Pancreas (tissue), 10 donors: ENCODE results near the gene VGLL4. TPM values are rescaled to one million over a fixed set of nuclear protein-coding genes. Genes with fewer than 3 reads are reported as not detected.

Experiments used
- ATAC-seq, 4 donors: fragments of 200-7000 bp; cut with Tn5 transposase; one replicate each; pipeline versions ENCODE4 v1.8.0 to v1.9.1; 2020; ENCODE audit warnings: mild to moderate bottlenecking in 4 of 4, moderate library complexity in 4 of 4
- DNase-seq, 6 donors: peaks; one replicate each; pipeline ENCODE4 v3.0.0-alpha.2; 2020
- FAIRE-seq: peaks from 2 replicates; lab custom pipeline; 2012; peaks lifted over from hg19 to GRCh38; lab: Jason Lieb, UNC
- H3K27ac ChIP-seq, 4 donors: fragments of 200-600 bp; sonication (generic); 1 replicate in 3 of 4; 2 replicates in 1 of 4; pipeline versions ENCODE4 v1.5.0 to v1.8.0; 2020
- H3K27me3 ChIP-seq, 4 donors: fragments of 200-600 bp; one replicate each; pipeline ENCODE4 v1.8.0; 2021
- H3K36me3 ChIP-seq, 3 donors: fragments of 200-600 bp; sonication (generic) in 1 of 3; one replicate each; pipeline versions ENCODE4 v1.5.0 to v1.8.0; 2020 to 2021
- H3K4me1 ChIP-seq, 3 donors: fragments of 200-600 bp; one replicate each; pipeline ENCODE4 v1.8.0; 2021
- H3K4me3 ChIP-seq, 4 donors: fragments of 200-600 bp; sonication (generic) in 2 of 4; one replicate each; pipeline versions ENCODE4 v1.5.0 to v1.8.0; 2020 to 2021
- H3K9me3 ChIP-seq, 4 donors: fragments of 200-600 bp; one replicate each; pipeline ENCODE4 v1.8.0; 2021
- WGBS, 2 donors: extraction: QIAGEN DNeasy Blood & Tissue Kit; methylation state at CpG; one replicate each; pipeline ENCODE4 v1.1.7; 2013; 5-methylcytosine and 5-hydroxymethylcytosine counted together
- intact Hi-C, 3 donors: fragments of 100-400 bp; cut with DNase I; formaldehyde crosslinking; loops; one replicate each; pipeline versions ENCODE4 v1.11.1 to v1.14.2; 2022
- polyA plus RNA-seq, 2 donors: library from polyadenylated mRNA; stranded (reverse); fragments of 200-250 nt; gene quantifications; one replicate each; pipeline ENCODE4 v1.2.3, GENCODE V29; 2013
- total RNA-seq, 6 donors: library from RNA; stranded (reverse); fragmentation: NEBNext Ultra II Directional in 4 of 6; extraction: Animal tissue kit (Norgen Biotek cat#: 25700) in 4 of 6; gene quantifications; one replicate each; pipeline versions ENCODE4 v1.2.1 to v1.2.4, GENCODE V29; 2021 to 2023
- TF ChIP-seq, protein P1 (sequence below), 4 donors: fragments of 200-600 bp; sonication (generic) in 3 of 4; IDR thresholded peaks; one replicate each; pipeline versions ENCODE4 v1.5.0 to v1.8.0; 2021; ENCODE audit warnings: antibody characterized with exemption in 4 of 4
- donor health status: healthy with polysubstance abuse.
- donor health status: DM: no; HTN: no; CAD: no; lungs with moderate emphysema.
- donor health status: DM: no; HTN: no; CAD: no.
- donor health status: control.
- donor health status: control.
- donor health status: Bipolar disorder and iron deficiency.
- donor health status: DM: yes; HTN: yes; CAD: no.
- donor health status: DM: no; HTN: no; CAD: no.
- donor health status: DM: no; HTN: no; CAD: no.
- donor health status: DM: yes; HTN: yes; CAD: no.

Gene VGLL4
- total and polyA plus RNA-seq, 8 donors = 17.3 to 47.8 (median 22.0) TPM

DNA sequence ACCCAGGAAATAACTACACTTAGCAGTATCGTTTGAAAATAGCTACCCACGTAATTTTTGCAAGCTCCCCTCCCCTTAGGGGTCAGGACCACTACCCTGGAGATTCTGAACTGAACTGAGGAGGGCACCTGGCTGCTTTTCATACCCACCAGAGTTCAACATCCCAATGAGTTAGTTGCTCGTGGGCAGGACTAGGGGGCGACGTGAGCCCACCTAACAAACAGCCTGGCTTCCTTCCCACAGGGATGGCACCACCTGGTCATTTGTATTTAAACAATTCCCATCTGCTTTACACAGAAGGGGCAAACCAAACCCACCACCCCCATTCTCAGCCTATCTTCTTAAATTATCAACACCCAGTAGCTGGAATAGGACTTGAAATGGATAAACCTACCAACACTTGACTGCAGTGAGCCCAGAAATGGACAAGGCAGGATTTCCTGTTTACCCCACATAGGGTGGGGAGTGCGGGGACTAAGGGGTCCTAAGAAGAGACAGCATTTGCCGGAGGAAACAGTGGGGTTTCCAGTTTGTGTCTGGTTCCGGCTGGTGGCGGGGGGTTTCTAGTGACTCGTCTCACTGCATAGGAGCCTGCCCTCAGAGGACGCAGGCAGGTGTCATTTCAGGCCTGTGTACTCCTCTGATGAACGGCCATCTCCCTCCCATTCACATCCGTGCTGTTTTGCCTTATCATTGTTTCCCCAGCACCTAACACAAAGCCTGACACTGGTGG is 11.6 kb upstream of the VGLL4 start:
- 76% methylated on average over 13 of the region's 13 CpGs for WGBS, 2 donors
- no peak for FAIRE-seq
- Histone ChIP-seq H3K27me3 (no peaks in the 10 kb centered on the region), H3K4me1 (peaks cover 4 to 20% (median 17%) of the 10 kb centered on the region in 3 donors), H3K9me3 (no peaks in the 10 kb centered on the region), H3K36me3 (no peaks in the 10 kb centered on the region), H3K27ac (no peak overlapping the region), H3K4me3 (no peak overlapping the region)
- intact Hi-C loops = loop anchor here in 2 of 3 donors (5.0 to 10.0 kb wide), 3 partner anchors 149 to 278 kb away; no protein-coding TSS in a partner anchor
- TF ChIP-seq, protein P1, sequence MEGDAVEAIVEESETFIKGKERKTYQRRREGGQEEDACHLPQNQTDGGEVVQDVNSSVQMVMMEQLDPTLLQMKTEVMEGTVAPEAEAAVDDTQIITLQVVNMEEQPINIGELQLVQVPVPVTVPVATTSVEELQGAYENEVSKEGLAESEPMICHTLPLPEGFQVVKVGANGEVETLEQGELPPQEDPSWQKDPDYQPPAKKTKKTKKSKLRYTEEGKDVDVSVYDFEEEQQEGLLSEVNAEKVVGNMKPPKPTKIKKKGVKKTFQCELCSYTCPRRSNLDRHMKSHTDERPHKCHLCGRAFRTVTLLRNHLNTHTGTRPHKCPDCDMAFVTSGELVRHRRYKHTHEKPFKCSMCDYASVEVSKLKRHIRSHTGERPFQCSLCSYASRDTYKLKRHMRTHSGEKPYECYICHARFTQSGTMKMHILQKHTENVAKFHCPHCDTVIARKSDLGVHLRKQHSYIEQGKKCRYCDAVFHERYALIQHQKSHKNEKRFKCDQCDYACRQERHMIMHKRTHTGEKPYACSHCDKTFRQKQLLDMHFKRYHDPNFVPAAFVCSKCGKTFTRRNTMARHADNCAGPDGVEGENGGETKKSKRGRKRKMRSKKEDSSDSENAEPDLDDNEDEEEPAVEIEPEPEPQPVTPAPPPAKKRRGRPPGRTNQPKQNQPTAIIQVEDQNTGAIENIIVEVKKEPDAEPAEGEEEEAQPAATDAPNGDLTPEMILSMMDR (IDR thresholded peaks at IDR 0.05) = no peak
- ATAC-seq = no peak
- DNase-seq = no peak

DNA sequence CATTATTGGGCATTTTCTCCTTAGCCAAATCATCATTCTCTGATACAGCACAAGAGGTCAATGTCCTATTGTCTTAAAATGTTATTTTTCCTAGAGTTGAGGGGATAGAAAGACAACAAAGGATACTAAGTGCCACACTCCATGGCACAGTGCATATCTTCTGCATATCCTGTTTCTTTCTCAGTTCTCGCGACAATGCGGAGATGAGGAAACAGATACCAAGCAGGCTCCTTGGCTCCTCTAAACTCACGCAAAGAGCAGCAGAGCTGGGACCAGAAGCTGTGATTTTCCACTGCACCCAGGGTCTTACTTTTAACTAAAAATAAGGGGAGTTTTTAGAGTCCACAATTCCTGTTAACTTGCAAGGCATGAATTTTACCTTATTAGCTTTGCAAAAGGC is 10.5 kb upstream of the VGLL4 start:
- no peaks in the 10 kb centered on the region for H3K9me3 ChIP-seq
- H3K4me1 ChIP-seq = peaks cover 3 to 12% (median 12%) of the 10 kb centered on the region in 3 donors
- ATAC-seq (no peak), DNase-seq (no peak), FAIRE-seq (no peak)
- H3K4me3 ChIP-seq = no peak overlapping the region
- intact Hi-C loops = loop anchor here in 2 of 3 donors (10.0 kb wide), 2 partner anchors 151 to 269 kb away; no protein-coding TSS in a partner anchor
- H3K27ac ChIP-seq = no peak overlapping the region
- TF ChIP-seq, protein P1 (IDR thresholded peaks at IDR 0.05) = no peak
- WGBS, 2 donors = 54 to 61% methylated on average over 4 of the region's 4 CpGs
- no peaks in the 10 kb centered on the region for H3K27me3 ChIP-seq
- H3K36me3 ChIP-seq = no peaks in the 10 kb centered on the region

GRCh38 chr3:11653298-11654055 is 9.8 kb upstream of the VGLL4 start:
- H3K27me3 ChIP-seq = no peaks in the 10 kb centered on the region
- intact Hi-C loops = loop anchor here in 2 of 3 donors (10.0 kb wide), 2 partner anchors 151 to 269 kb away; no protein-coding TSS in a partner anchor
- H3K4me3 ChIP-seq = no peak overlapping the region
- FAIRE-seq = no peak
- WGBS, 2 donors = 49% methylated on average over 11 of the region's 11 CpGs
- H3K9me3 ChIP-seq = no peaks in the 10 kb centered on the region
- peak; percentile 51 to 67 (median 56) for ATAC-seq
- TF ChIP-seq, protein P1 (IDR thresholded peaks at IDR 0.05) = no peak
- no peaks in the 10 kb centered on the region for H3K36me3 ChIP-seq
- H3K27ac ChIP-seq = no peak overlapping the region
- H3K4me1 ChIP-seq = peaks cover 3 to 12% (median 6%) of the 10 kb centered on the region in 3 donors
- DNase-seq = no peak

- H3K4me3 ChIP-seq = no peak overlapping the region
- no peaks in the 10 kb centered on the region for H3K9me3 ChIP-seq
- ATAC-seq = peak in 3 of 4 donors; percentile 45 to 58 (median 55)
- TF ChIP-seq, protein P1 (IDR thresholded peaks at IDR 0.05) = peak in 3 of 4 donors; percentile 46 to 54 (median 49)
- H3K27me3 ChIP-seq = no peaks in the 10 kb centered on the region
- H3K36me3 ChIP-seq = no peaks in the 10 kb centered on the region
- intact Hi-C loops = loop anchor here in 2 of 3 donors (10.0 kb wide), 2 partner anchors 153 to 267 kb away; no protein-coding TSS in a partner anchor
- peaks cover 0 to 12% (median 3%) of the 10 kb centered on the region in 3 donors for H3K4me1 ChIP-seq
- WGBS, 2 donors = 17 to 23% methylated on average over 2 of the region's 2 CpGs
- no peak overlapping the region for H3K27ac ChIP-seq
- peak; percentile 97 for FAIRE-seq
- DNase-seq = no peak
Measured at GRCh38 chr3:11651900-11652299, 8.2 kb upstream of the VGLL4 start.
